HG02798 (cell line): ENCODE data around the gene EPHA3.

ENCODE experiments used
- ATAC-seq: cut with Tn5 transposase; IDR thresholded peaks from one replicate; pipeline ENCODE4 v1.9.1; 2021; ENCODE audit warnings: mild to moderate bottlenecking; ENCODE audit not compliant: unreplicated experiment, poor library complexity

The EPHA3 gene

DNA sequence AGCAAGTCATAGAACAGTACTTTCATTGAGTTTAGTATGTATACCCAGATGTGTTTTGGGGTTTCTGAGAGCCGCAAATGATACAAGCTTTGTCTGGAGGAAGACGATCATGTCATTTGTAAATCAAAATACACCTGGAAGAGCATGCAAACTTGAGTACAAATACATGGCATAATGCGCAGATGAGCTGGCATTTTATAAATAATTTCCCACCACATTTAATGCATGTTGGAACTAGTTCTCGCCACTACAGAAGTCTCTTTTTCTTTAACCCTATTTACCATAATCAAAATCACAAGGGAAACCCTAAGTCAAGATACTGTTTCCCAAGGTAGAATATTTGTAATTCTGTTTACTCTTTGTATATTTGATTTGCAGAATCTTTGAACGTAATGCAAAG is 318.6 kb downstream of the EPHA3 start:
- no peak for ATAC-seq

DNA sequence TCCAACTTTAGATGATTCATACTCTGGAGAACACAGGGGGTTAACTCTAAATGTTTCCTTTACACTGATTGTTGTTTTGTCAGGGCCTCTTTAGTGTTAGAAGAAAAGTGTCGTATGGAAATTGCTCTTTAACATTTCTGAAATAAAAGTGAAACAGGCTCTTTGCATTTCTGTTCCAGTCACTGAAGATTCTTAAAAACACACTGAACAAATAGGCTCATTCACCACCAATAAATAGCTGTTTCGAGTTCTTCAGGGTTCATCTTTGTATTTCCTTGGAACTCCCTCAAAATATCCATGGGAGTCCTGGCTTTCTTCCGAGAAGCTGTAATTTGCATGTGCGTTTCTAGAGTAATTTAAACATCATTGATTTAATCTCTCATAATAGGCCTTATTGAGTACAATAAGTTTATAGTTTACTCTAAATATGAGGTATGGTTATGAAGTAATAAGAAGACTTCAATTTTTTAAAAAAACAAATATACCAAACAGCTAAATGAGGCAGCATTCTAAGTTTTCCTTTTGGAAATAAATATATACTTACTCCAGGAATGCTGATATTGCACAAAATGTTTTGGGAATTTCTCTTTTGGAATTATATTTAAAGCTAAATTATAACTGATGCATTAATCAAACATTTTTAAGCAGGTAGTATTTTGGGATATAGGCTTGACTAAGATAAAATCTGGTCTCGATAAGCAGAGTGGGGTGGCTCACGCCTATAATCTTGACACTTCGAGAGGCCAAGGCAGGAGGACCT is 327.4 kb downstream of the EPHA3 start:
- no peak for ATAC-seq

DNA sequence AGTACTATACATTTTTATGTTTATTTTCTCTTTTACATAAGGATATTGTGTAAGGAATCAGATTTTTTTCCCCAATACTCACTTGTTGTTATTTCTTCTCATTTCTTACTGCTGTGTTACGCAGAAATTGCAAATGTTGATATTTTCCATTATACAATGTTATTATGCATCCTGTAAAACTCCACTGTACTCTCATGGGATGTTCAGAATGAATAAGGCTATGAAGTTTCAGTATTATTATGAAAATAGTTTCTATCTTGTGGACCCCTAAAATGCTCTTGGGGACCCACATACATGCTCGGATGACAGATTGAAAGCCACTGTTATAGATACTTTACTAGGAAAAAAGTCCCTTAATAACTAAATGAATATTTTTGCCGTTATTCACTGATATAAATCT is 329.4 kb downstream of the EPHA3 start:
- no peak for ATAC-seq

DNA sequence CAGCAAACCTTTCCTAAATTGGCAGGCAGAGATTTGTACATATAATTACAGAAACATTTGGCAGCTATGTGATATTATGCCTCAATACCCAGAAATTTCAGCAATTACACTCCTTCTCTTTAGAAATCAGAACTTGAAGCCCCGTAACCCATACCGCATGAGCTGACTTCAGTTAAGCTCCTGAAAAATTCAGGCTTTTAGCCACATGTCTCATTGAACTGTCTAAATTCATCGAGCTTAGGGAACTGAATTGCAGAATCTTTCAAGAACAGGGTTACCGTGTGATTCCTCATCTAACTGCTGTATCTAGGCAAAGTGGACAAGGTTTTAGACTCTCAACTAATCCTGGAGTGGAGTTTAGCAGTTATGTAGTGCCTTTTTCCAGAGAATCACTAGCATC is 333.0 kb downstream of the EPHA3 start:
- no peak for ATAC-seq

DNA sequence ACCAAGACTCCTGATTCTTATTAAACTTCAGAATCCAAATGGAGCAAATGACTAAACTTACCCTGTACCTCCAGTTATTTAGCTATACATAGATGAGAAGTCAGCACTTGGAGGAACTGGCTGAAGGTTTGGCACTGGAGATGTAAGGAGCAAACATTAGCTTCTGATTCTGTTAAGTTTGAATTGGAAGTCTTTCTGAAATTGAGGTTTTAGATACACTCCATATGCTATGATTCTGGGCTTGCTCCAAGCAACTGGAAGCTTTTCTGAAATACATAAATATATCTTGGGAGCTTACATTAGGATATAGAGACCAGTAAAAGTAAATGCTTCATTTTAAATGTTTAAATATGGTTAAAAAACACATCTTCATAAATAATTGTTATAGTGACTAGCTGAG is 333.7 kb downstream of the EPHA3 start:
- no peak for ATAC-seq

DNA sequence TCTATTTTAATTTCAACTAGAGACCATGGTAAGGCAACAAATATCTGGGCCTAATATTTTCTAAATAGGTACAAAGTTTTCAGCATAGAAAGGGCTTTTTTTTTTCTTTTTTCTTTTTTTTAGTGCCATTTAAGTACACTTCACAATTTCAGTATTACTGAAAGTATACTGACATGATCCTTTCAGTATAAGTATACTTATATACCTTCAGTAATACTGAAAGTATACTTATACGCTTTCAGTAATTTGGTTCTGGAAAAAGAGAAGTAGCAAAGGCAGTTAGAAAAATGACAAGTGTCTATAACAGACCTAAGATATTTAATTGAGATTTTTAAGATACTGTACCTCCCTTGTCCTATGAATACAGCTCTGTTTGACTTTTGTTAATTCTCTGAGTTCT is 339.2 kb downstream of the EPHA3 start:
- ATAC-seq, result no peak

DNA sequence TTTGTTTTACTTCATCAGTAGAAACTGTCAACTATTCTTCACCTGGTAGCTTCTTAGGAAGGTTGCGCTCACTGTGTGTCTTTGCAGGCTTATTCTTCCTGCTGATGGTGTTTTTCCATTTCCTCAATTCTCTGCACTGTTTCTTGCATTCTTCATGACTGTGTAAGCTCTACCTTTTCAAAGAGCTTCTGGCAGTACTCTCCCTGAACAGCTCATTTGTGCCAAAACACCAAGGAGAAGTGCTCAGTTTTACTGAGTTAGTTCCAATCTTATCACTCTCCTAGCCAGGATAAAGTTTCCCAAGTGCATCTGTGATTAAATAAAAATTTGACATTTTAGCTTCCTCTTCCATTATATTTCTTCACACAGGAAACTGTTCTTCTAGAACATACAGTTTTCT is 339.8 kb downstream of the EPHA3 start:
- ATAC-seq, result no peak

DNA sequence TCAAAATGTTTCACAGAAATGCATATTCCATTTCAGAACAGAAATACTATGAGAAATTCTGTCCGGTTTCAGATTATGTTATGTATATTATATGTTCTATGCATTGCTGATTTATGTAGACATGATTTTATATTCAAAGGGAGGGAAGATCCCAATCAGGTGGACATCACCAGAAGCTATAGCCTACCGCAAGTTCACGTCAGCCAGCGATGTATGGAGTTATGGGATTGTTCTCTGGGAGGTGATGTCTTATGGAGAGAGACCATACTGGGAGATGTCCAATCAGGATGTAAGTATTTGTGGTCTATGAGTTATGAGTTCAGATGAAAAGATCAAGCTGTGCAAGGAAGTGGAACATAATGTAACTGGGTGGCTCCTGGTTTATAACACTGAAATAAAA is 341.7 kb downstream of the EPHA3 start:
- ATAC-seq, result no peak

DNA sequence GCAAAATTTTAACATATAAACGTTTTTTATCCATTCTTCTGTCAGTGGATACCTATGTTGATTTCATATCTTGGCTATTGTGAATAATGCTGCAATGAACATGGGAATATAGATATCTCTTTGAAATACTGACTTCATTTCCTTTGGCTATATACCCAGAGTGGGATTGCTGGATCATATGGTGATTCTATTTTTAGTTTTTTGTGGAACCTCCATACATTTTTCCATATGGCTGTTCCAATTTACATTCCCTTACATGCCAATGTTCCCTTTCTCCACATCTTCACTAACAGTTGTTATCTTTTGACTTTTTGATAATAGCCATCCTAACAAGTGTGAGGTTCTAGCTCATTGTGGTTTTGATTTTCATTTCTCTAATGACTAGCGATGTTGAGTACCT is 344.6 kb downstream of the EPHA3 start:
- ATAC-seq, result no peak

DNA sequence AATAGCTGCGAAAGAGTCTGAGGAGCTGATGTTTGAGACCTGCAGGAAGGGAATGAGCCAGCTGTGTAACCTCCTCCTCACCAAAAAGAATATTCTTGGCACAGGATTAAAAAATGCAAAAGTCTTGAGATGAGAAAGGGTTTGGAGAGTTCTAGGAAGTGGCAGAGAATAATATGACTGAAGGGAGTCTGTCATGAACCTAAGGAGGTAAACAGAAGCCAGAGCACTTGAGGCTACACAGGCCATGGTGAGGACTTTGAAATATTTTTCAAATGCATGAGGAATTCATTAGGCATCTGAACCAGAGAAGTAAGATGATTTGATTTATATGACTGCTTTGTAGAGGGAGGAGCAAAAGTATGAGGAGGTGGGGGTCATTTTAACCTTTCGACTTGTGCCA is 347.8 kb downstream of the EPHA3 start:
- no peak for ATAC-seq

DNA sequence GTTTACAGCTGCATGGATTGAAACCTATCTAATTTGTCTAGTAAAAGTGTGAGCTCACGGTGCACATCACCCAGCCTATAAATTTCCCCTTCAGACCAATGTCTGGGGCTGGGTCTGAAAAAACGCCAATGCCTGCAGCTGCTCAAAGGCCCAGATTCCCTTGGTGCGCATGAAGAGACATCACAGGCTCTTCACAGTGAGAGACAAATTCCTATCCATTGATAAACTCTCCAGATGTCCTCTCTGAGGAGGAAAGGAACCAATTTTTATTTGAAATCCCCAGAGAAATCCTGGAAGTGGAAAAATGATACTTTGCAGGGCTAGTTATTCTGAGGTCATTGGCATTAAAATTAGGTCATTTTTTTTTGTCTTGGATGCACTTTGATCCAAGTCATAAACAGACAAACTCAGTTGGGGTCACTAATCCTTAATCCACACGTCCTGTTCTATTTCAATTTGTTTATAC is 360.5 kb downstream of the EPHA3 start:
- ATAC-seq, result no peak

DNA sequence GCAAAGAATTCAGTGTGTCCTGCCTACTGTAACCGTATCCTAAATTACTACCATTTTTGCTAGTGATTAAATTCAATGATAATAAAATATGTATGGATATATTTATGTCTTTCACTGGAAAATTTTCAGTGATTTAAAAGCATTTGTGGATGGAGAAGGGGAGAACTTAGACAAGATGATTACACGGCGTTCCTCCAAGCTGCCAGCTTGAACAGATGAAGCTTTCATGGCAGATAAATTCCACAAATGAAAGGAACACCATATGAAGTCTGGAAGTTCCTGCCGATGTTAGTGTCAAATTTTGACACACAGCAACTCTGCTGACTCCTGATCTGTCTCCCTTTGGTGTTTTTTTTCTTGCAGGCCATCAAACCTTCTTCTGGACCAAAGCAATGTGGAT is 364.7 kb downstream of the EPHA3 start:
- no peak for ATAC-seq

DNA sequence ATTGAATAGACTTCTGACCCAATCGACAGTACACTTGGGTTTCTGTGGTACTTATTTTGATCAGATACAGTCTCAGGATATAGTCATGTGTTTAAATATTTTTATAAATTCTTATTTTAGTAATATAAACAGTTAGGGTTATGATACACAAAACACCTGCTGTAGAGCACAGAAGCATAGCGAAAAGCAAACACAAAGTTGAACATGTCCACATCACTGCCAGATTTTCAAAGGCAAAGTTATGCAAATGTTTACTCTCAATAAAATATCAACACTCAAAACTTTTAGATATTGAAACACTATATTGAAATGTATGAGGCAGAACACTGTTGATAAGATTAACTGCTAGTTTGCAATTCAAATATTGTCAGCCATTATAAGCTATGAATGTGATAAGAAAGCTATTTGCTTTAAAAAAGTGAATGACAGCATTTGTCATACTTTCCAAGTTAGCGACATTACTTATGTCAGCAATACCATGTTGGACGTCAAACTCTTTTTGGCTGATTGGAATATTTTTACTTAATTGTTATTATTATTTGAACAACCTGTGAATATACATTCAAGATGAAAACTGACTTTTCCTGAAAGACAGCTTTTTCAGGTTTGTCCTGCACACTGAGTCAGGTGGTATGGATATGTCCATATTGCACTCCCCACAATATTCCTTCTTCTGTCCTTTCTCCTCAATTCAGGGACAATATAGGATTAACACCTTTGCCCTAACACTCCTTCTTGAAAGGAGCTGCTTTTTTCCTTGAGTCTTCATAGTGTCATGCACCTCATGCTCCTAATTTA is 367.1 kb downstream of the EPHA3 start:
- no peak for ATAC-seq

DNA sequence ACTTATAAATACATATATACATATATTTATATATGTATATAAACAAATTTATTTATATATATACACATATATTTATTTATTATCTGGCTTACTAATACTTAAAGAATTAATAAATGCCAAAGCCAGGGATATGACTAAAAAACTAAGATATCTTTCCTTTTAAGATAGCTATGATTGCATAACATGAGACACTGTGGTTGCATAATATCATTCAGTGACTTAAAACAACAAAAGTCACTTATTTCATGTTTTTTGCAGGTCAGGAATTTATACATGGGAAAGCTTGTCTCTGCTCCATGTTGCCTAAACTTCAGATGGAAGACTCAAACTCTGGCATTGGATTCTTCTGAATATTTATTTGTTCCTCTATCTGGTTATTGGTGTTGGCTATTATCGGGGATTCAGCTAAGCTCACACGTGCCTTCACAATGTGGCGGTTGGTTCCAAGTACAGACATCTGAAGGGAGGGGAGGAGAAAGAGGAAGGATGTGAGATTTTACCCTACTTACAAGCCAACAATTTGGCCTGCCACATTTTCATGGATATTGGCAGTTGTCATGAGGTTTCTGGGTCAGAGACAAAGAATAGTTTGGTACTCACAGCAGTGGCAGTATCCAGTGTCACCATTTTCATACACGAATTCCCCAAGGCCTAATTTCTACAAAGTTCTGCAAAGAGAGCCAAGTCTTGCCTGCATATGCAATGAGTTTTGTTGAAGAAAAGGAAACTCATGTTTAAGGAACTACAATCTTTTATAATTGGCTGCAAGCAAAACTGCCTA is 381.6 kb downstream of the EPHA3 start:
- no peak for ATAC-seq

DNA sequence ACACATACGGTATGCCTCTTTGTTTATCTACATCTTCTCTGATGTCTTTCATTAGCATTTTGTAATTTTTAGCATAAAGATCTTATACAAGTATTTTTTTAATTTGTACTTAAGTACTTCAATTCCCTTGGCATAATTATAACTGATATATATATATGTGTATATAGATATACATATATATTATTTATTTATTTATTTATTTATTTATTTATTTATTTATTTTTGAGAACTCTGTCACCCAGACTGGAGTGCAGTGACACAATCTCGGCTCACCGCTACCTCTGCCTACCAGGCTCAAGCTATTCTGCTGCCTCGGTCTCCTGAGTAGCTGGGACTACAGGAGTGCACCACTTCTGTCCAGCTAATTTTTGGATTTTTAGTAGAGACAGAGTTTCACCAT is 382.7 kb downstream of the EPHA3 start:
- ATAC-seq, result no peak

DNA sequence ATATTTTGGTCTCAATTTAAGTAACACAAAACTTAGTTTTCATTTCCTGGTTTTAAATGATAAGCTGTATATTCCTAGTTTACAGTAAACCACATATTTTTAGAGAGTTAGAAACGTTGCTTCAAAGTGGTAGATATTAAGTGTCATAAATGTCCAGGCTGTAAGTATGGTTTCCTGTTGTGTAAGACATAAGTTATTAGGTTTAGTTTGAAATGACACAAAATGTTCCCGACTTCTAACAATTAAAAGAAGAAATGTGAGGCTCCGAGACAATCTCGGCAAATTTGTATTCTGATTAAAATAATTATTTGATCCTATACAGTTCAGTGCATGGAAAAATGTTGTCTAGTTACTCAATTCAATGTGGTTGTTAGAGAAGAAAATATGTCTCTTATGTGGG is 387.3 kb downstream of the EPHA3 start:
- no peak for ATAC-seq

DNA sequence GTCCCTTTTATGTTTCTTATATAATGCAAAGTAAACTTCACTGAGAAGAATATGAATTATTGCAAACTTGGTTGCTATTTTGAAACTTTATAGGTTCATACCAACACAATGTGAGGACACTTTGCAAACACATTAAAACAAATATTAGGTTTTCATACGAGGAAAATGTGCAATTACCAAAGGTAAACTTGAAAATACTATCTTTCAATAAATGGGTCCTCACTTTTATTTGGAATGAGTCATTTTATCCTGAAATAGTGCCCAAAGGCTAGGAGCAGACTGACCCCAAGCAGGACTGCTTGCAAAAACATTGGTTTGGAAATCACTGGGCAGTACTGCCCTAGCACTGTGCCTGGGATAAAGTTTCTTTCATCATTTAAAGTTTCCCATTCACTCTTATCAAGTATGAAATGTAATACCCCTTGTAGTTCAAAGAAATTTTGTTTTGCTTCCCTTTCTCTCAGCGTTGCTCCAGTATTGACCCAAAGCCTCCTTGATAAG is 396.5 kb downstream of the EPHA3 start:
- no peak for ATAC-seq

DNA sequence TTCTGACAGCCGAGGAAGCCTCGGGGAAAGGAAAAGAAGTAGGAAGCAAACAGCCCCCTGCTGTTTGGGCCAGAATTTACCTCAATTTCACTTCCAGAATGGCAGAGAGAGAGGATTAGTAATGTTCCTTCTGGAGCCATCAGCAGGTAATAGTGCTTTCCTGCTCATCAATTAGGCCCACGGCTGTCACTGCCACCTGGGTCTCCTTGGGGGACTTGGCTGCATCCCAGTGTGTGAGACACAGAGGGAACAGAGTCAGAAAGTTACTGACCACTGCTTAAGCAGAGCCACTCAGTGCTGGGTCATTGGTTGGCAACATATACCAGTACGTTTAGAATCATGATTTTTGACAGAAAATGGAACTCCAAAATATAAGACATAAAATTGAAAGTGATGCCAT is 397.0 kb downstream of the EPHA3 start:
- no peak for ATAC-seq

DNA sequence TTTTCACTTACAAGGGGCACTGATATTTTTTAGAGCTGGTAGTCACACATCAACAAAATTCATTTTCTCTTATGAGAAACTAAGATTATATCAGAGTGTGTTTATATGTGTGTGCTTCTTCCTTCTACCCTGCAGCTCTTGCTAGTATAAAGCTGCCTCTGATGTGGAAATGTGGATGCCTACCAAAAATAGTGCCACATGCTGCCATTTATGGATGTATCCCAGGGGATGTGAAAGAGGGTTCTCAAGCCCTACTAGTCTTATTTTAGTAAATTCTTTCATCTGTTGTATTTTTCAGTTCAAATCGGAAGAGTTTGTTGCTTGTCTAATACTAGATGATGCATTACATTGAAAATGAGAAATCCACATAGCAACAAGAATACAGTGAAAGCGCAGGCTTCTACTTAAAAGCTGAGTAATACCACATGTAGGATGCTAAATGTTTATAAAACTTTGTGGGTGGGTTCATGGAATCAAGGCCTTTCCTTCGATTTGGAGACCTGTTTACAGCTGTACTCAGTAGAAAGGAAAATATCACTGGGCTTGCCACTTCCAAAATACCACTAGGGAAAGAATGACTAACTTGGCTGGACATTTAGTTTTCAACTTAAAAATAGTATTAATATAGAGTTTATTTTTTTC is 399.2 kb downstream of the EPHA3 start:
- no peak for ATAC-seq

DNA sequence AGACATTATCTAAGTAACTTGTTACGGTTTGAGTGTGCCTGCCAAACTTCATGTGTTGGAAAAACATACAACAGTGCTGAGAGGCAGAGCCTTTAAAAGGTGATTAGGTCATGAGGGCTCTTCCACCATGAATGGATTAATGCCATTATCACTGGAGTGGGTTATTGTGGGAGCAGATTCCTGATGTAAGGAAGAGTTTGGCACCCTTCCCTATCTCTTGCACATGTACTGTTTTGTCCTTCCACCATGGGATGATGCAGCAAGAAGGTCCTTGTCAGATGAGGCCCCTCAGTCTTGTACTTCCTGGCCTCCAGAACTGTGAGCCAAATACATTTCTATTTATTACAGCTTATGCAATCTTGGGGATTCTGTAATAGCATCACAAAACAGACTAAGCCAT is 413.9 kb downstream of the EPHA3 start:
- ATAC-seq, result no peak
